HEK293 (cell line): ENCODE results near the gene TIE1.

ENCODE experiments used
- CTCF ChIA-PET: fragments of 350-600 bp; formaldehyde crosslinking; extraction: SDS; loops from one replicate; lab custom pipeline; 2021; ENCODE audit warnings: antibody characterized with exemption; lab: Yijun Ruan, JAX
- POLR2A ChIA-PET: fragments of 300-600 bp; formaldehyde crosslinking; extraction: SDS; loops from one replicate; lab custom pipeline; 2020; ENCODE audit warnings: antibody characterized with exemption, inconsistent platforms; lab: Yijun Ruan, JAX
- H3K27ac ChIP-seq: fragments of 200-500 bp; sonication (Bioruptor generic); 2 replicates; pipeline ENCODE4 v1.5.1; 2014; ENCODE audit warnings: low read depth, low read length, control low read depth, inconsistent platforms; ENCODE audit errors: extremely low read depth
- H3K36me3 ChIP-seq, 2 experiments: fragments of 200-500 bp in 1 of 2; sonication (Bioruptor generic) in 1 of 2; 1 replicate in 1 of 2; 2 replicates in 1 of 2; pipeline ENCODE4 v1.5.1; 2014 to 2017; ENCODE audit warnings: inconsistent platforms in 2 of 2, low read length in 2 of 2; ENCODE audit not compliant: control insufficient read depth in 2 of 2, insufficient read depth in 1 of 2
- H3K4me1 ChIP-seq: fragments of 200-500 bp; sonication (Bioruptor generic); 2 replicates; pipeline ENCODE4 v1.5.1; 2014; ENCODE audit warnings: mild to moderate bottlenecking, low read length, inconsistent platforms; ENCODE audit not compliant: control insufficient read depth, insufficient read depth
- H3K4me3 ChIP-seq: 2 replicates; pipeline ENCODE4 v1.5.1; 2011; ENCODE audit warnings: low read depth, mild to moderate bottlenecking, control low read depth, low read length, moderate library complexity
- H3K9me3 ChIP-seq: fragments of 200-500 bp; sonication (Bioruptor generic); 2 replicates; pipeline ENCODE4 v1.5.1; 2014; ENCODE audit warnings: low read depth, low read length, inconsistent platforms; ENCODE audit not compliant: control insufficient read depth, insufficient read depth
- KLF17 ChIP-seq: fragments of 450-650 bp; formaldehyde crosslinking; IDR thresholded peaks from 2 replicates; pipeline ENCODE4 v1.5.1; 2016; ENCODE audit warnings: missing biosample characterization, missing genetic modification characterization
- KLF8 ChIP-seq: fragments of 450-650 bp; formaldehyde crosslinking; IDR thresholded peaks from 2 replicates; pipeline ENCODE4 v1.5.1; 2016; ENCODE audit warnings: missing biosample characterization, missing genetic modification characterization
- PRDM1 ChIP-seq: fragments of 450-650 bp; formaldehyde crosslinking; IDR thresholded peaks from 2 replicates; pipeline ENCODE4; 2016; ENCODE audit warnings: missing biosample characterization, missing genetic modification characterization
- SP2 ChIP-seq: fragments of 450-650 bp; formaldehyde crosslinking; IDR thresholded peaks from 2 replicates; pipeline ENCODE4 v1.5.1; 2016; ENCODE audit warnings: missing biosample characterization, missing genetic modification characterization
- YY2 ChIP-seq: fragments of 450-650 bp; formaldehyde crosslinking; IDR thresholded peaks from 2 replicates; pipeline ENCODE4 v1.5.1; 2016; ENCODE audit warnings: missing biosample characterization, missing genetic modification characterization
- ZBTB1 ChIP-seq: fragments of 450-650 bp; formaldehyde crosslinking; IDR thresholded peaks from 2 replicates; pipeline ENCODE4 v1.5.1; 2016; ENCODE audit warnings: missing biosample characterization, missing genetic modification characterization
- ZBTB6 ChIP-seq: fragments of 450-650 bp; formaldehyde crosslinking; IDR thresholded peaks from 2 replicates; pipeline ENCODE4 v1.5.1; 2017; ENCODE audit warnings: missing biosample characterization, missing genetic modification characterization
- ZBTB8A ChIP-seq: fragments of 450-650 bp; formaldehyde crosslinking; IDR thresholded peaks from 2 replicates; pipeline ENCODE4 v1.5.1; 2016; ENCODE audit warnings: missing biosample characterization, missing genetic modification characterization
- ZNF2 ChIP-seq: fragments of 450-650 bp; formaldehyde crosslinking; IDR thresholded peaks from 2 replicates; pipeline ENCODE4 v1.5.1; 2016; ENCODE audit warnings: missing biosample characterization, missing genetic modification characterization
- ZNF202 ChIP-seq: fragments of 450-650 bp; formaldehyde crosslinking; IDR thresholded peaks from 2 replicates; pipeline ENCODE4 v1.5.1; 2016; ENCODE audit warnings: missing biosample characterization, missing genetic modification characterization, borderline replicate concordance
- ZNF221 ChIP-seq: fragments of 450-650 bp; formaldehyde crosslinking; IDR thresholded peaks from 2 replicates; pipeline ENCODE4 v1.5.1; 2017; ENCODE audit warnings: missing biosample characterization, missing genetic modification characterization, borderline replicate concordance
- ZNF266 ChIP-seq: fragments of 450-650 bp; formaldehyde crosslinking; IDR thresholded peaks from 2 replicates; pipeline ENCODE4 v1.5.1; 2016; ENCODE audit warnings: missing biosample characterization, missing genetic modification characterization, low read depth
- ZNF37A ChIP-seq: fragments of 450-650 bp; IDR thresholded peaks from 2 replicates; pipeline ENCODE4 v1.5.1; 2018; ENCODE audit warnings: missing biosample characterization, missing genetic modification characterization
- ZNF585B ChIP-seq: fragments of 450-650 bp; formaldehyde crosslinking; IDR thresholded peaks from 2 replicates; pipeline ENCODE4 v1.5.1; 2016; ENCODE audit warnings: missing biosample characterization, missing genetic modification characterization
- ZNF610 ChIP-seq: fragments of 450-650 bp; formaldehyde crosslinking; IDR thresholded peaks from 2 replicates; pipeline ENCODE4 v1.5.1; 2016; ENCODE audit warnings: missing biosample characterization, missing genetic modification characterization, borderline replicate concordance
- ZNF639 ChIP-seq: fragments of 450-650 bp; formaldehyde crosslinking; IDR thresholded peaks from 2 replicates; pipeline ENCODE4 v1.5.1; 2016; ENCODE audit warnings: missing biosample characterization, missing genetic modification characterization
- ZNF707 ChIP-seq: fragments of 450-650 bp; formaldehyde crosslinking; IDR thresholded peaks from 2 replicates; pipeline ENCODE4 v1.5.1; 2016; ENCODE audit warnings: missing biosample characterization, missing genetic modification characterization
- ZNF830 ChIP-seq: fragments of 450-650 bp; IDR thresholded peaks from 2 replicates; pipeline ENCODE4 v1.5.0; 2018; ENCODE audit warnings: missing biosample characterization, missing genetic modification characterization, low read depth, mild to moderate bottlenecking, moderate library complexity
- TF ChIP-seq, protein P1 (sequence below): fragments of 450-650 bp; formaldehyde crosslinking; IDR thresholded peaks from 2 replicates; pipeline ENCODE4 v1.5.1; 2016; ENCODE audit warnings: missing biosample characterization, missing genetic modification characterization, borderline replicate concordance
- TF ChIP-seq, protein P2 (sequence below): fragments of 450-650 bp; formaldehyde crosslinking; IDR thresholded peaks from 2 replicates; pipeline ENCODE4 v1.5.1; 2016; ENCODE audit warnings: missing biosample characterization, missing genetic modification characterization
- TF ChIP-seq, protein P3 (sequence below): fragments of 450-650 bp; formaldehyde crosslinking; IDR thresholded peaks from 2 replicates; pipeline ENCODE4 v1.5.1; 2016; ENCODE audit warnings: missing biosample characterization, missing genetic modification characterization

TIE1 gene

GRCh38 chr1:43357251-43357650 is 56.5 kb downstream of the TIE1 start:
- no peak overlapping the region for H3K4me3 ChIP-seq
- H3K4me1 ChIP-seq: peaks cover 6% of the 10 kb centered on the region
- ChIA-PET POLR2A (interaction anchor here (0.7 to 2.5 kb wide), 4 partner anchors 9 to 872 kb away, joined by 5 to 32 read pairs (median 14); no protein-coding TSS in a partner anchor), CTCF (interaction anchor here (0.7 kb wide), 1 partner anchor 57 kb away, joined by 4 read pairs; no protein-coding TSS in a partner anchor)
- TF ChIP-seq ZBTB8A (tag by site-specific recombination): no peak
- TF ChIP-seq ZBTB1 (tag by site-specific recombination): no peak
- TF ChIP-seq SP2: no peak
- no peak for TF ChIP-seq ZNF37A (tag by site-specific recombination)
- no peak for TF ChIP-seq ZNF707 (tag by site-specific recombination)
- TF ChIP-seq ZNF610 (tag by site-specific recombination): no peak
- TF ChIP-seq ZNF202 (tag by site-specific recombination): no peak
- no peak for TF ChIP-seq ZNF266 (tag by site-specific recombination)
- TF ChIP-seq ZNF221 (tag by site-specific recombination): no peak
- TF ChIP-seq, protein P1, sequence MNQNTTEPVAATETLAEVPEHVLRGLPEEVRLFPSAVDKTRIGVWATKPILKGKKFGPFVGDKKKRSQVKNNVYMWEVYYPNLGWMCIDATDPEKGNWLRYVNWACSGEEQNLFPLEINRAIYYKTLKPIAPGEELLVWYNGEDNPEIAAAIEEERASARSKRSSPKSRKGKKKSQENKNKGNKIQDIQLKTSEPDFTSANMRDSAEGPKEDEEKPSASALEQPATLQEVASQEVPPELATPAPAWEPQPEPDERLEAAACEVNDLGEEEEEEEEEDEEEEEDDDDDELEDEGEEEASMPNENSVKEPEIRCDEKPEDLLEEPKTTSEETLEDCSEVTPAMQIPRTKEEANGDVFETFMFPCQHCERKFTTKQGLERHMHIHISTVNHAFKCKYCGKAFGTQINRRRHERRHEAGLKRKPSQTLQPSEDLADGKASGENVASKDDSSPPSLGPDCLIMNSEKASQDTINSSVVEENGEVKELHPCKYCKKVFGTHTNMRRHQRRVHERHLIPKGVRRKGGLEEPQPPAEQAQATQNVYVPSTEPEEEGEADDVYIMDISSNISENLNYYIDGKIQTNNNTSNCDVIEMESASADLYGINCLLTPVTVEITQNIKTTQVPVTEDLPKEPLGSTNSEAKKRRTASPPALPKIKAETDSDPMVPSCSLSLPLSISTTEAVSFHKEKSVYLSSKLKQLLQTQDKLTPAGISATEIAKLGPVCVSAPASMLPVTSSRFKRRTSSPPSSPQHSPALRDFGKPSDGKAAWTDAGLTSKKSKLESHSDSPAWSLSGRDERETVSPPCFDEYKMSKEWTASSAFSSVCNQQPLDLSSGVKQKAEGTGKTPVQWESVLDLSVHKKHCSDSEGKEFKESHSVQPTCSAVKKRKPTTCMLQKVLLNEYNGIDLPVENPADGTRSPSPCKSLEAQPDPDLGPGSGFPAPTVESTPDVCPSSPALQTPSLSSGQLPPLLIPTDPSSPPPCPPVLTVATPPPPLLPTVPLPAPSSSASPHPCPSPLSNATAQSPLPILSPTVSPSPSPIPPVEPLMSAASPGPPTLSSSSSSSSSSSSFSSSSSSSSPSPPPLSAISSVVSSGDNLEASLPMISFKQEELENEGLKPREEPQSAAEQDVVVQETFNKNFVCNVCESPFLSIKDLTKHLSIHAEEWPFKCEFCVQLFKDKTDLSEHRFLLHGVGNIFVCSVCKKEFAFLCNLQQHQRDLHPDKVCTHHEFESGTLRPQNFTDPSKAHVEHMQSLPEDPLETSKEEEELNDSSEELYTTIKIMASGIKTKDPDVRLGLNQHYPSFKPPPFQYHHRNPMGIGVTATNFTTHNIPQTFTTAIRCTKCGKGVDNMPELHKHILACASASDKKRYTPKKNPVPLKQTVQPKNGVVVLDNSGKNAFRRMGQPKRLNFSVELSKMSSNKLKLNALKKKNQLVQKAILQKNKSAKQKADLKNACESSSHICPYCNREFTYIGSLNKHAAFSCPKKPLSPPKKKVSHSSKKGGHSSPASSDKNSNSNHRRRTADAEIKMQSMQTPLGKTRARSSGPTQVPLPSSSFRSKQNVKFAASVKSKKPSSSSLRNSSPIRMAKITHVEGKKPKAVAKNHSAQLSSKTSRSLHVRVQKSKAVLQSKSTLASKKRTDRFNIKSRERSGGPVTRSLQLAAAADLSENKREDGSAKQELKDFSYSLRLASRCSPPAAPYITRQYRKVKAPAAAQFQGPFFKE (tag by site-specific recombination): no peak
- TF ChIP-seq ZNF2: no peak
- TF ChIP-seq ZNF585B (tag by site-specific recombination): no peak
- no peak for TF ChIP-seq ZNF830 (tag by site-specific recombination)
- TF ChIP-seq, protein P2, sequence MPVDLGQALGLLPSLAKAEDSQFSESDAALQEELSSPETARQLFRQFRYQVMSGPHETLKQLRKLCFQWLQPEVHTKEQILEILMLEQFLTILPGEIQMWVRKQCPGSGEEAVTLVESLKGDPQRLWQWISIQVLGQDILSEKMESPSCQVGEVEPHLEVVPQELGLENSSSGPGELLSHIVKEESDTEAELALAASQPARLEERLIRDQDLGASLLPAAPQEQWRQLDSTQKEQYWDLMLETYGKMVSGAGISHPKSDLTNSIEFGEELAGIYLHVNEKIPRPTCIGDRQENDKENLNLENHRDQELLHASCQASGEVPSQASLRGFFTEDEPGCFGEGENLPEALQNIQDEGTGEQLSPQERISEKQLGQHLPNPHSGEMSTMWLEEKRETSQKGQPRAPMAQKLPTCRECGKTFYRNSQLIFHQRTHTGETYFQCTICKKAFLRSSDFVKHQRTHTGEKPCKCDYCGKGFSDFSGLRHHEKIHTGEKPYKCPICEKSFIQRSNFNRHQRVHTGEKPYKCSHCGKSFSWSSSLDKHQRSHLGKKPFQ (tag by site-specific recombination): no peak
- H3K36me3 ChIP-seq: peaks cover 12 to 32% of the 10 kb centered on the region in 2 experiments
- no peaks in the 10 kb centered on the region for H3K9me3 ChIP-seq
- H3K27ac ChIP-seq: no peak overlapping the region

DNA sequence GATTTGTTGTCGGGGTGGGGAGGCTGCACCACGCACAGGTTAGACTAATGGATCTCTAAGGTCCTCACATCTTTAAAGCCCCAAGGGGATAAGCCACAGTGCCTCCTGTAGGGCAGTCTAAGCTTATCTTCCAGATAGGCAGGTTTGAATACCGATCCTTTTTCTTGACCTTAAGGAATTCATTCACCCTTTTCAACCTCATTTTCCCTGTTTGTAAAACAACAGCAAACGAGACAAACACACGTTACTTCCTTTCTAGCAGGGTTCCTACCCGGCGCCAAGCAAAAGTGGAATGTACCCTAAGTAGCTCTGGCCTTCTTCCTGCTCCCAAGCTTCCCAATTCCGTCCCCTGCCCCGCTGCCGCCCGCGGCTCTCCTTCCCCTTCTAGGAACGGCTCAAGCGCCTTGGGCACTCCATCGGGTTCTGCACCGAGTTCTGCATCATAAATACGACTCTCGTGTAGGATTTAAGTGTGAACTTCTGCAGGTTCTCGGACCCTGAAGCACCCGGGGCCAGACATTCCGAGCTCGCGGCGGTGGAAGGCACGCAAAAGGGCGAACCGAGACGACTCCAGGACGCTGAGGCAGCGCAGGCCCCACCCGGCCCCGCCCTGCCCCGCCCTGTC is 57.5 kb downstream of the TIE1 start:
- ChIA-PET CTCF (interaction anchor here (0.6 to 3.2 kb wide), 13 partner anchors 8 to 738 kb away, joined by 3 to 11 read pairs (median 5); partner anchors contain the start of genes ELOVL1, MED8 and SZT2), POLR2A (interaction anchor here (0.5 to 2.5 kb wide), 28 partner anchors 7 to 1417 kb away, joined by 3 to 34 read pairs (median 5); partner anchors contain the start of genes ELOVL1, KDM4A, MED8 and RPS8)
- H3K4me1 ChIP-seq: peaks cover 6% of the 10 kb centered on the region
- H3K27ac ChIP-seq: peak overlapping the region; percentile 92
- no peaks in the 10 kb centered on the region for H3K9me3 ChIP-seq
- peaks cover 17 to 42% of the 10 kb centered on the region in 2 experiments for H3K36me3 ChIP-seq
- H3K4me3 ChIP-seq: peak overlapping the region; percentile 63
- TF ChIP-seq PRDM1 (tag by site-specific recombination) (0 out of 2 replicates have a peak, but pooled peaks have one; percentile 38), KLF8 (tag by site-specific recombination) (peak; percentile 72; the same call in 1 of the 2 replicates), KLF17 (tag by site-specific recombination) (peak; percentile 51; the same call in 1 of the 2 replicates), YY2 (tag by site-specific recombination) (no peak), ZNF639 (tag by site-specific recombination) (no peak; the same call in 1 of the 2 replicates), ZBTB6 (tag by site-specific recombination) (peak; percentile 98)
- TF ChIP-seq, protein P3, sequence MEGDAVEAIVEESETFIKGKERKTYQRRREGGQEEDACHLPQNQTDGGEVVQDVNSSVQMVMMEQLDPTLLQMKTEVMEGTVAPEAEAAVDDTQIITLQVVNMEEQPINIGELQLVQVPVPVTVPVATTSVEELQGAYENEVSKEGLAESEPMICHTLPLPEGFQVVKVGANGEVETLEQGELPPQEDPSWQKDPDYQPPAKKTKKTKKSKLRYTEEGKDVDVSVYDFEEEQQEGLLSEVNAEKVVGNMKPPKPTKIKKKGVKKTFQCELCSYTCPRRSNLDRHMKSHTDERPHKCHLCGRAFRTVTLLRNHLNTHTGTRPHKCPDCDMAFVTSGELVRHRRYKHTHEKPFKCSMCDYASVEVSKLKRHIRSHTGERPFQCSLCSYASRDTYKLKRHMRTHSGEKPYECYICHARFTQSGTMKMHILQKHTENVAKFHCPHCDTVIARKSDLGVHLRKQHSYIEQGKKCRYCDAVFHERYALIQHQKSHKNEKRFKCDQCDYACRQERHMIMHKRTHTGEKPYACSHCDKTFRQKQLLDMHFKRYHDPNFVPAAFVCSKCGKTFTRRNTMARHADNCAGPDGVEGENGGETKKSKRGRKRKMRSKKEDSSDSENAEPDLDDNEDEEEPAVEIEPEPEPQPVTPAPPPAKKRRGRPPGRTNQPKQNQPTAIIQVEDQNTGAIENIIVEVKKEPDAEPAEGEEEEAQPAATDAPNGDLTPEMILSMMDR (tag by site-specific recombination): peak; percentile 61
